ENCODE data around the gene IMMT. TPM values are rescaled to one million over a fixed set of nuclear protein-coding genes. Genes with fewer than 3 reads are reported as not detected.

The IMMT gene
- total and polyA plus RNA-seq, 2 of the 8 experiments (the other 6 are each of a cell fraction or from before 2014, with no cell fraction given), result 37.7 to 103 TPM

GRCh38 chr2:86172610-86173009 lies 22.7 kb downstream of the IMMT start:
- H4K20me1 ChIP-seq (replicated peaks in 1 of 2; ENCODE audit: control insufficient read depth in 1 of 2, insufficient read depth in 2 of 2, low read length in 2 of 2), result no peaks in the 10 kb centered on the region
- no peak overlapping the region for H4K5ac ChIP-seq (ENCODE audit: insufficient read length, low read depth, low read length)
- no peak overlapping the region for H3K27ac ChIP-seq (ENCODE audit: low read depth, low read length)
- no peak overlapping the region for H2BK20ac ChIP-seq (ENCODE audit: low read length)
- H3K27me3 ChIP-seq (replicated peaks in 1 of 4; ENCODE audit: control insufficient read depth in 3 of 4, extremely low read depth in 1 of 4, insufficient read depth in 3 of 4, low read length in 3 of 4), result no peaks in the 10 kb centered on the region
- no peaks in the 10 kb centered on the region for H3K4me1 ChIP-seq (replicated peaks in 1 of 4; ENCODE audit: control insufficient read depth in 3 of 4, insufficient read depth in 4 of 4, low read length in 3 of 4)
- H3K9me3 ChIP-seq (ENCODE audit: insufficient read depth in 2 of 2, low read depth in 1 of 2, low read length in 1 of 2), result no peaks in the 10 kb centered on the region
- H3K56ac ChIP-seq (replicated peaks; ENCODE audit: insufficient read length, low read depth, low read length), result no peak overlapping the region
- CTCF ChIA-PET (ENCODE audit: partially characterized antibody), result interaction anchor here (0.6 kb wide), 1 partner anchor 12 kb away, joined by 3 read pairs; no protein-coding TSS in a partner anchor
- H2BK15ac ChIP-seq (ENCODE audit: low read length), result no peak overlapping the region
- no peak overlapping the region for H3K14ac ChIP-seq (ENCODE audit: insufficient read length)
- no peaks in the 10 kb centered on the region for H3K23me2 ChIP-seq (ENCODE audit: low read depth, low read length)
- H2AK5ac ChIP-seq (ENCODE audit: low read depth, low read length), result no peak overlapping the region
- peaks cover 3 to 46% (median 24%) of the 10 kb centered on the region in 4 experiments; a peak in 7 of 8 replicates for H3K36me3 ChIP-seq (ENCODE audit: control insufficient read depth in 2 of 4, insufficient read depth in 4 of 4, low read length in 3 of 4)
- DNase-seq (ENCODE audit: low read depth in 1 of 2, low spot score in 2 of 2) (no peak), FAIRE-seq (no peak)
- H3K4ac ChIP-seq (replicated peaks; ENCODE audit: insufficient read length, low read depth, low read length), result no peak overlapping the region
- no peak overlapping the region for H2BK5ac ChIP-seq (ENCODE audit: low read depth, low read length)
- no peak overlapping the region for H4K8ac ChIP-seq (ENCODE audit: extremely low read depth, insufficient read depth, low read length)
- WGBS, 2 experiments (ENCODE audit: extremely low coverage in 1 of 2, insufficient coverage in 1 of 2, insufficient read length in 1 of 2, insufficient replicate concordance in 2 of 2, low coverage in 1 of 2, low lambda C conversion rate in 2 of 2, missing lambda C conversion rate in 1 of 2), result 84% methylated on average over 2 of the region's 2 CpGs; no CpG with 5 or more reads in 1 of the 2 experiments
- no peak overlapping the region for H3K9ac ChIP-seq (replicated peaks in 1 of 4; ENCODE audit: extremely low read depth in 1 of 4, low read depth in 3 of 4, low read length in 3 of 4)
- no peaks in the 10 kb centered on the region for H3K79me2 ChIP-seq (ENCODE audit: control insufficient read depth in 1 of 2, insufficient read depth in 2 of 2, low read length in 2 of 2)
- no peak overlapping the region for H2BK120ac ChIP-seq (replicated peaks; ENCODE audit: low read depth, low read length)
- H2AFZ ChIP-seq (ENCODE audit: low read length), result no peak overlapping the region
- no peak overlapping the region for H3K4me2 ChIP-seq (ENCODE audit: insufficient read depth in 1 of 2, low read depth in 2 of 2, low read length in 2 of 2)
- no peak overlapping the region for H3K23ac ChIP-seq (ENCODE audit: insufficient read length)
- no peak overlapping the region for H4K91ac ChIP-seq (replicated peaks; ENCODE audit: insufficient read length, low read length)
- H3K18ac ChIP-seq (ENCODE audit: extremely low read depth, low read length), result no peak overlapping the region
- H3K79me1 ChIP-seq (ENCODE audit: low read depth, low read length), result no peaks in the 10 kb centered on the region
- H3K4me3 ChIP-seq (ENCODE audit: extremely low read depth in 1 of 4, insufficient read depth in 2 of 4, low read depth in 3 of 4, low read length in 4 of 4), result no peak overlapping the region
- POLR2A ChIA-PET (ENCODE audit: partially characterized antibody), result no interaction called here
- H2BK12ac ChIP-seq (ENCODE audit: low read depth, low read length), result no peak overlapping the region
- no peak for TF ChIP-seq PHF8 (conservative IDR thresholded peaks at IDR 0.05; ENCODE audit: low read depth, low read length)
- no peak for TF ChIP-seq HDAC6 (IDR thresholded peaks at IDR 0.05; ENCODE audit: low read depth, low read length)
- TF ChIP-seq NRF1 (IDR thresholded peaks at IDR 0.05; ENCODE audit: low read depth, low read length), result no peak
- TF ChIP-seq GTF2F1 (IDR thresholded peaks at IDR 0.05; ENCODE audit: borderline replicate concordance, low read depth, low read length), result no peak
- no peak for TF ChIP-seq POU5F1 (IDR thresholded peaks at IDR 0.05; ENCODE audit: low read depth, low read length)
- TF ChIP-seq ASH2L (IDR thresholded peaks at IDR 0.05; ENCODE audit: low read length), result no peak
- no peak for TF ChIP-seq BRCA1 (IDR thresholded peaks at IDR 0.05; ENCODE audit: low read depth, low read length)
- TF ChIP-seq CBX5 (IDR thresholded peaks at IDR 0.05; ENCODE audit: low read depth, low read length), result no peak
- no peak for TF ChIP-seq ZNF274 (IDR thresholded peaks at IDR 0.05; ENCODE audit: borderline replicate concordance, extremely low read depth, low read length)
- TF ChIP-seq JUN (IDR thresholded peaks at IDR 0.05; ENCODE audit: low read depth, low read length), result no peak
- no peak for TF ChIP-seq SRF (IDR thresholded peaks at IDR 0.05; ENCODE audit: low read depth, low read length)
- no peak for TF ChIP-seq SP4 (IDR thresholded peaks at IDR 0.05; ENCODE audit: low read length)
- TF ChIP-seq MAFK (IDR thresholded peaks at IDR 0.05; ENCODE audit: low read depth, low read length), result no peak
- no peak for TF ChIP-seq TAF1 (IDR thresholded peaks at IDR 0.05; ENCODE audit: low read depth, low read length)
- TF ChIP-seq KDM1A (IDR thresholded peaks at IDR 0.05; ENCODE audit: borderline replicate concordance, low read length), result no peak
- TF ChIP-seq KDM4A (IDR thresholded peaks at IDR 0.05; ENCODE audit: low read depth, low read length, severe bottlenecking), result no peak
- TF ChIP-seq POLR2A (IDR thresholded peaks at IDR 0.05; ENCODE audit: control extremely low read depth in 1 of 2, low read depth in 2 of 2, low read length in 2 of 2), result no peak

Measured in H1 (cell line).